Inferior parietal cortex (tissue), 1 donor: ENCODE measurements around the gene ANOS1.
"Not testable (repeated sequence)": the region's sequence is repeated elsewhere in the genome, so short reads cannot be mapped to it uniquely, and the experiment has no call there.

Source experiments
- DNase-seq: peaks from one replicate; pipeline ENCODE4 v3.0.0-alpha.2; 2016; ENCODE audit errors: extremely low spot score

ANOS1 gene

DNA sequence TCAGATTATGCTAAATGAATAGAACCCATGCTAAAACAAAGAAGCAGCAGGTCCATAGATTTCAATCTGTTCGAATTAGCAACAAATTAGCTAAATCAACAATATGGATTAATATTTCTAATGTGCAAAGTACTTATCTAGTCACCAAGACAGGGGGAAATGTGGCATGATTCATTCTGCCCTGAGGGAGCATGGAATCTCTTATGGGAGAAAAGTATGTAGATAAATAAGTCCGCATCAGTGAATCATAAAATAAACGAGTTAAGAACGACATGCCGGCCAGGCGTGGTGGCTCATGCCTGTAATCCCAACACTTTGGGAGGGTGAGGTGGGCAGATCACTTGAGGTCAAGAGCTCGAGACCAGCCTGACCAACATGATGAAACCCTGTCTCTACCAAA is 102.1 kb downstream of the ANOS1 start:
- no peak for DNase-seq

DNA sequence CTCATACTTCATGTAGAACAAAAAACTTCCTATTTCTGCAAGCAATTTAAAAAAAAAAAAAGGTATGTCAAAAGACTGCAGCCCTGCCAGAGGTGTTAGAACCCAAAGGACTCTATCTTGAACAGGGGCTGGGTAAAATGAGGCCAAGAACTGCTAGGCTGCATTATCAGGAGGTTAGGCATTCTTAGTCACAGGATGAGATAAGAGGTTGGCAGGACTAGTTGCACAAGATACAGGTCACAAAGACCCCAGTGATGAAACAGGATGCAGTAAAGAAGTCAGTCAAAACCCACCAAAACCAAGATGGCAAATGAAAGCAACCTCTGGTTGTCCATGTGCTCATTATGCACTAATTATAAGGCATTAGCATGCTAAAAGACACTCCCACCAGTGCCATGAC is 104.1 kb downstream of the ANOS1 start:
- no peak for DNase-seq

DNA sequence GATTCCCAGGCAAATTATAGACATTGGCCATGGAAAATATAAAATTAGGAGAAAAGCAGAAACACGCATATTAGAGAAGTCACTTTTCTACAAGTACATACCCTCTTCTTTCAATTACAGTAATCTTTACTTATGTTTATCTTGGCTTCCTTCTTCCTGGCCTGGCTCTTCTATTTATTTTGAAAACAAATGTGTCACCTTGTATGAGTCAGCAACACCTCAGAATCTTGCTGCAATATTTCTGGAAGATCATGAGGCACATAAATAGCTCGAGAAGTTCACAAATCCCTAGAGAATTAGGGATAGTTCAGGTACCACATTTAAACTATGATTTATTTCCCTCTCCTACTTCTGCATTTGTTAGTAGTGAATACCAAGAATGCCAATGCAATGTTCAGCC is 124.6 kb downstream of the ANOS1 start:
- DNase-seq, result no peak

DNA sequence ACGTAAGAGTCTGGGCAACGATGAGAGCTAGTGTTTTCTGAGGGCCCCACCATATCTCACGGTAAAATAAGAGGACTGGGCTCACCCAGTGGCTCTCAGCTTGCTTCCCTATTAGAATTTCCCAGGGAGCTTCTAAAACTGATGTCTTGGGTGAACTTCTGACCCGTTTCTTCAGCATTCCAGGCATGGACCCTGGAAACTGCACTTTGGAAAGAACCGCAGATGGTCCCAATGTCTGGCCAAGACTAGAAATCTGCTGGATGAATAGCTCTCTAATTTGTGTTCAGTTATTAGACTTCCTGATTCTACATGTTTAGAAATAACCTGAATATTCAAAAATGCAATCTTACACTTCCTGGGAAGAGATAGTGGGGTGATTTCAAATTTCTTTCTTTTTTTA is 127.8 kb downstream of the ANOS1 start:
- no peak for DNase-seq

DNA sequence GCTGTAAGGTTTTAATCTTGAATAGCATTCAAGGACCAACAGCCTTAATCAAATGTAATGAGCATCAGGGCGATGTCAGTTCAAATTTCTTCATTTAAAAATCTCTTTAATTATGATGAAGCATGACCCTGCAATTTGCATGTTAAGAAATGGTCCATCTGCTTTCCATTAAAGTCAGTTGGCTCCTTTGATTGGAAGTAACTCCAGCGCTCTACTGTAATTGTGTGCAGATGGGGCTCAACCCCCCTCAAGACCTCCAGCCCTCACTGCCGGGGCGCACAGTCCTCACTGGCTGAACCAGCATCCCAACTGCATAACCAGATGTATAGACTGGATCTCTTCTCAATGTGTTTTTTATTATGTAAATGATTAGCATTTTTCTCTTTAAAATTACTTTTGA is 140.4 kb downstream of the ANOS1 start:
- no peak for DNase-seq

DNA sequence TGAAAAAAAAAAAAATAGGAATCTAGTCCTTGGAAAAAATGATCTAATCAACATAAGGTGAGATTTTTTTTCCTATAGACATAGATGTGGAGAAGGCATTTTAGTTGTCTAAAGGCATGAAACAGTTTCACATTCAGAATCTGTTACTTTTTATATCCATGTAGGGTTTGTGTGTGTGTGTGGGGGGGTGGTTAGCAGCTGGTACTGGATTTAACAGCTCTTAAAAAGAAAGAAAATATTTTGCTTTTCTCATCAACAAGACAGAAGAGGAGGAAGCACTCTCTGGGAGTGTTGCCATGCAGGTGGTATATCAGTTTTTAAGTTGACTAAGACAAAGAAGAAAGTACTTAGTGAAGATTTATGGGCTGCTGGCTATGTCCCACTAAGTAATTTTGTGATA is 145.0 kb downstream of the ANOS1 start:
- no peak for DNase-seq

DNA sequence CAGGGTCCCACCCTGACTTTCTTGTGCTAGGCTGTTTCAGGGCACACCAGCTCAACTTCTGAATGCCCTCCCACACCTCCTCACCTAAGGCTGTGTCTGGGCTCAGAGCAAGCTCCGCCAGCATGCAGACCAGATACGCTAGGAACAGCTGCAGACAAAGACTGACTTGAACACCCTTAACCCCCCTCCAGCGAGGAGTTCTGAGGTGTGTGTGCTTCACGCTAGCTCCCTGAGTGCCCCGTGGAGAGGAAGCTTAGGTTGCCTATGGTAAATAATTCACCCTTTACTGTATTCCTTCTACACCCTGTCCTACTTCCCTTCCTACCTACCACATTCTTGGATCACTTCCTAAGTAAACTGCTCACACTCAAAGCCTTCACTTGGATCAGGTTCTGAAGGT is 152.3 kb downstream of the ANOS1 start:
- no peak for DNase-seq

DNA sequence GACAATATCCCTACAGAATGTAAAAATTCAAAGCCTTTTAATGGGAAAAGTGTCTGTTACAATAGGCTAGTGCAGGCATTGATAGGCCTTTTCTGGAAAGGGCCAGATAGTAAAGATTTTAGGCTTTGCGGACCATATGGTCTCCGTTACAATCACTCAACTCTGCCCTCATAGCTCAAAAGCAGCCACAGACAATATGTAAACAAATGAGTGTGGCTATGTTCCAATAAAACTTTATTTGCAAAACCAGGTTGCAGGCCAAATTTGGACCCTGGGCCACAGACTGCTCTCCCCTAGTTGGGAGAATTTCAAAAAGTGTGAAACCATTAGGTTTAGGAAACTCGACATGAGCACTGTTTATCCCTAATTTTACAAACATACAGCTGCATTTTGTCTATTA is 155.1 kb downstream of the ANOS1 start:
- no peak for DNase-seq

DNA sequence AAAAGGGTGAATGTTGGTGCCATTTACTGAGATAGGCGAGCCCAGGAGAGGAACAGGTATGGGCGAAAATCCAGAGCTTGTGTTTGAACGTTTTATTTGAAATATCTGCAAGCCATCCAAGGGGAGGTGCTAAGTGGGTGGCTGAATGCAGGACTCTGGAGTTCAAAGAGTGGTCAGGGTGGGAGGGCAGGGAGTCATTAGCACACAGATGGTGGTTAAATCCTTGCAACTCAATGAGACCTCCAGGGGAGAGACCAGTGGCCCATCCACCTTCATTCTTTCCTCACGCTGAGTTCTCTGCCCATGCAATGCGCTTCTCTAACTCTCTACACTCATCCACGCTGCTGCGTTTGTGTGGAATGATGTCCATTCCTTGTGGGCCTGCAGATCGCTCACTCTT is 166.2 kb downstream of the ANOS1 start:
- no peak for DNase-seq

DNA sequence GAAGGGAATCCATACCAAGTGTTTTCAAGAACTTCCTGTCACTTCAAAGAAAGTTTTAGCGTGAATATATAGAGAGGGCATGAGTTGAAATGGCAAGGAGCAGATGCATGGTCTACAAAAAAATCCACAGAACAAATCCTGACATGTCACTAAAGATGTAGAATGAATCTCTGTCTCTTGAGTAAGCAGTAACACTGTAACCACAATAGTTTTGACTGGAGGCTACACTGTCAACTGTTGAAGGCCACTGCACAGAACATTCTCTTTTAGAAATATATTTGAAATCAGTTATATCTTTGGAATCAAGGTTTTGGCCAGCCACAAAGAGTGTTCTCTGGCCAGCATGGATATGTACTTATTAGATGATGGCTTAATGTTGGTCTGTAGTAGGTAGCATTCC is 183.5 kb downstream of the ANOS1 start:
- no peak for DNase-seq

DNA sequence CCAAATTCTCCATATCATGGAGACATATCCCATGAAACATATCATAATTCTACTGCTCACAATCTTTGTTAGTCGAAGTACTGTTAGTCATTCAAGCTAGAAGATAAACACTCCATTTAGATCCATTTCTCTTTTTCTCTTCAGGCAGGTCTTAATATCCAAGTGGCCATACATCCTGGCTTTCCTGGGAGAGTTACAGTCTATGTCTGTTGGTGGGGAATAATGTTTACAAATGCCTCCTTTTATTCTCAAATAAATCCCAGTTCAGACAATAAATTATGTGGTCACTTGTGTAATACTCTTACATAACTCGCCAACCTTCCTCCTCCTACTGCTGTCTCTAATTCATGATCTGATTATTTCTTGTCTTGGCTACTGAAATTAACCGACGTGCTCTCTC is 185.2 kb downstream of the ANOS1 start:
- DNase-seq, result no peak

DNA sequence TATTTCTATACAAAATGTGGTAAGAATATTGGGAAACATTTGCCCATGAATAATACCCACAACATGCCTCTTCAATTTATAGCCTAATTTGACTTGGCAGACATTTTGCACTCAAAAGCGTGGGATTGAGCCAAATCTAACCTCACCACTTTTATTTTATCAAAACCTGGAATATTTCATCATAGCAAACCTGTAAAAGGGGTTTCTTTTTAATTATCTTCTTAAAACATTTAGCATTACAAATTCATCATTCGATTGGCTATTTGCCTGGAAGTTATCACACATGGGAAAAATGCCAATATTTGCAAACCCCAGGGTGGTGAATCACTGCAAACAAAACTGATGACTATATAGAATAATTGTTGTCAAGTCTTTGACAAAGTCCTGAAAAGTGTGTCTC is 211.1 kb downstream of the ANOS1 start:
- no peak for DNase-seq

DNA sequence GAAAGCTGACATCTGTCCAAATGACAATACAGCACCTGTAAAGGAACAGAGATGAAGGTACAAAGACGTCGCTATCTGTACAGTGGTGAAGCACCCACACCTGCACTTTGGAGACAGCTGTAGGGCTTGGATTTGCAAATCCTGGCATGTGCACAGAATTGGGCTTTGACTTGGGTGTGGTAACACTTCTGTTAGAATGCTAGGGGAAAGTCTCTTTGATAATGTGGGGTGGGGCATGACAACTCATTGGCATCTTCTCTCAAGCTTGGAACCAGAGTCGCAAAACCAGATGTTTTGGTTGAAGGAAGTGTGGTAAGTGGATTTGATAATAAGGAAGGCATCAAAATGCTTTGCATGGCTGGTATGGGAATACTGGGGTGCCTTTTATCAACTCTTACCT is 211.8 kb downstream of the ANOS1 start:
- DNase-seq, result no peak

DNA sequence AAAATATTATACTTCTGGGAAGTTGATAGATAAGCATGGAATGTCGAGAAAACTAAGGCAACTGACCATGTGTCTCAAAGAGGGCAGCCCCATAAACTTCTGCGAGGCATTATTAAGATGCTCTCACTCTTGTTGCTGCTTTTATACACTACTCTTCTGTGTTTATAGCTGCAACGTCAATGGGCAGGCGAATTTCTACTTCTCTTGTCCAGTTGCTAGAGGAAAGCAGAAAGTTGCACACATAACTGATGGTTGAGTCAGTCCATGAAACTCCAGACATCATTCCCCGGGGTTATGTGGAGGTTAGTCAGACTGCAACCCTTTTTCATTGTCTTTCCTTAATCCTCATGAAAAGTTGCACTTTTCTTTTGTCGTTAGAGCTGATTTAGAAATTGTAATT is 227.5 kb downstream of the ANOS1 start:
- no peak for DNase-seq

DNA sequence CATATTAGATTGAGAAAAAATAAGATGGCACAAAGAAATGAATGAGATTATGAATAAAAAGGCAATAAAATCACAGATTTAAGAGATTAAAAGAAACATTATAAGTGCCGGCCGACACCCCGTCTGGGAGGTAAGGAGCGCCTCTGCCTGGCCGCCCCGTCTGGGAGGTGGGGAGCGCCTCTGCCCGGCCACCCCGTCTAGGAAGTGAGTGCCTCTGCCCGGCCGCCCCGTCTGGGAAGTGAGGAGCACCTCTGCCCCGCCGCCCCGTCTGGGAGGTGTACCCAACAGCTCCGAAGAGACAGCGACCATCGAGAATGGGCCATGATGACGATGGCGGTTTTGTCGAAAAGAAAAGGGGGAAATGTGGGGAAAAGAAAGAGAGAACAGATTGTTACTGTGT is 229.8 kb downstream of the ANOS1 start:
- DNase-seq, result not testable (repeated sequence)

DNA sequence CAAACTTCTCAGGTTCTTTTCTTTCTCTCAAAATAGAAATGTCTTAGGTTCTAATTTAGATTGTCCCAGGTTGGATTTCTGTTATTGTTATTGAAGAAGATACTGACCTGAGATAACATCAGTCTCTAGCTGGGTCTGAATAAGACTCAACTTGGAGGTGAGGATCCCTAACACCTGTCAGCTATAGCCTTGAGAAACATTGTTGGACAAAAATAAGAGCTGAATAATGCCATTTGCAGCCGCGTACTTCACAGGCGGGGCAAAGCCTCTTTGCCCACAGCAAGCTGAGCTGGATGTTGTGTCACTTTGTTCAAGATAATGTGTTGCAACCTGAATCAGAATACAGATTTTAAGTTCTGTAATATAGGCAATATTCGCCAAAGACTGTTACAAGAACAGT is 231.7 kb downstream of the ANOS1 start:
- no peak for DNase-seq

DNA sequence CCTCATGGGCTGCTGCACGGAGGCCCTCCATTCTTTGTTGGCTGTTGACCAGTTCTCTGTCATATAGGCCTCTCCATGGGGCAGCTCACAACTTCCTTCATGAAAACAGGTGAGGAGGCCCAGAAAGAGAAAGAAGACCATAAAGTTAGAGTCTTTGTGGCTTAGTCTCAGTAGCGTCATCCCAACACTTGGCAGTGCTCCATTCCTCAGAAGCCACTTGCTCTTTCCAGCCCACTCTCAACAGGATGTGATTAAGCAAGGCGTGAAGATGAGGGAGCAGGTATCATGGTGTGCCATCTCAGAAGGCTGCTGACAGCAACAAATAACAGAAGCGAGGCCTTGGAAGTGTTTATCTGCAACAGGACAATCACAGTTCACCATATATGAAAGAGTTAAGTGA is 236.9 kb downstream of the ANOS1 start:
- not testable (repeated sequence) for DNase-seq

DNA sequence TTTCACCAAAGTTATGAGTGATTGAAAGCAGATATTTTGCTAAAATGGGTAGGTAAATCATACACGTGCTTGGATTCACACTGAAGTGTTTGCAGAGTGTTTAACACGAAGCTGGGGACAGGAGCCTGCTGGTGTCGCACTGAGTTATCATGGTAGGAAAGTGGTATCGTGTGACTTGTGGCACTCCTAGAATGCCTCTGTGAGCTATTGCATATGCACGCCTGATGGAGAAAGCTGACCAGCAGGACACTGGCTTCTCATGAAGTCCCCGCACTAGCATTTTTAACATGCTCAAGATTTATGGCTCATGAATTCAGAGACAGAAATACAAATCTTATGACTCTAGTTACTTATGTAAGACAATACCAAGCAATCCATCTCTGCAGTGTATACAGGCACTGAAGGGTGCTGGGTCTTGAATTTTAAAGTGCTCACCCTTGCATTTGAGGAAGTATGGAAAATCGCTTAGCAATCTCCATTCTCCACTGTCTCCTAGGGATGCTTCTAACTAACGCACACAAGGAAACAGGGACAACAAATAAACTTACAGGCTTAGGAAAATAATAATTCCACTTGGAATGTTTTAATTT is 247.5 kb downstream of the ANOS1 start:
- no peak for DNase-seq
